Testis (tissue), 3 donors: ENCODE results near the gene BCL7B. TPM values are rescaled to one million over a fixed set of nuclear protein-coding genes. Genes with fewer than 3 reads are reported as not detected.

Experiments
- DNase-seq: peaks from one replicate; pipeline ENCODE4 v3.0.0-alpha.2; 2019
- H3K27ac ChIP-seq, 2 donors: fragments of 200-600 bp; sonication (generic); one replicate each; pipeline ENCODE4 v1.5.1; 2019
- H3K27me3 ChIP-seq: fragments of 200-600 bp; sonication (generic); one replicate; pipeline ENCODE4 v1.5.1; 2019
- H3K36me3 ChIP-seq: fragments of 200-600 bp; sonication (generic); one replicate; pipeline ENCODE4 v1.5.1; 2017; ENCODE audit warnings: low read depth; ENCODE audit errors: missing control alignments
- H3K4me1 ChIP-seq: fragments of 200-600 bp; sonication (generic); one replicate; pipeline ENCODE4 v1.5.1; 2019
- H3K4me3 ChIP-seq, 2 donors: fragments of 200-600 bp; sonication (generic); one replicate each; pipeline ENCODE4 v1.5.1; 2017 to 2019
- H3K9me3 ChIP-seq: fragments of 200-600 bp; sonication (generic); one replicate; pipeline ENCODE4 v1.5.1; 2017
- POLR2A ChIP-seq: fragments of 450-650 bp; IDR thresholded peaks from one replicate; pipeline ENCODE4 v1.6.1; 2017; ENCODE audit warnings: antibody characterized with exemption, mild to moderate bottlenecking, moderate library complexity
- WGBS, 2 donors: methylation state at CpG; one replicate each; pipeline ENCODE4 v1.1.5; 2018; 5-methylcytosine and 5-hydroxymethylcytosine counted together
- intact Hi-C: fragments of 100-400 bp; cut with DNase I; formaldehyde crosslinking; loops from one replicate; pipeline ENCODE4 v1.15.1; 2023; ENCODE audit warnings: low total_unique reads
- polyA plus RNA-seq: library from polyadenylated mRNA; stranded (reverse); fragments of 350-450 nt; fragmentation: Illumina TruSeq; extraction: RNeasy Lipid Tissue Mini Kit (QIAGEN cat#74804); gene quantifications from one replicate; pipeline ENCODE4 v1.2.3, GENCODE V29; 2014; ENCODE audit warnings: low read depth, low replicate concordance; ENCODE audit not compliant: insufficient read depth
- total RNA-seq, 2 donors: library from RNA; depleted of rRNA; stranded (reverse); fragments of >200 nt; gene quantifications; one replicate each; pipeline ENCODE4 v1.2.3, GENCODE V29; 2016
- TF ChIP-seq, protein P1 (sequence below), 3 experiments: fragments of 450-650 bp in 2 of 3; fragments of 200-600 bp in 1 of 3; sonication (generic) in 1 of 3; IDR thresholded peaks; one replicate each; pipeline ENCODE4 v1.5.1; 2016 to 2019; ENCODE audit warnings: antibody characterized with exemption in 3 of 3, mild to moderate bottlenecking in 2 of 3, moderate library complexity in 1 of 3

BCL7B gene
- total and polyA plus RNA-seq, 3 donors from 2014 or later, result 83.0 to 91.1 (median 88.9) TPM

DNA sequence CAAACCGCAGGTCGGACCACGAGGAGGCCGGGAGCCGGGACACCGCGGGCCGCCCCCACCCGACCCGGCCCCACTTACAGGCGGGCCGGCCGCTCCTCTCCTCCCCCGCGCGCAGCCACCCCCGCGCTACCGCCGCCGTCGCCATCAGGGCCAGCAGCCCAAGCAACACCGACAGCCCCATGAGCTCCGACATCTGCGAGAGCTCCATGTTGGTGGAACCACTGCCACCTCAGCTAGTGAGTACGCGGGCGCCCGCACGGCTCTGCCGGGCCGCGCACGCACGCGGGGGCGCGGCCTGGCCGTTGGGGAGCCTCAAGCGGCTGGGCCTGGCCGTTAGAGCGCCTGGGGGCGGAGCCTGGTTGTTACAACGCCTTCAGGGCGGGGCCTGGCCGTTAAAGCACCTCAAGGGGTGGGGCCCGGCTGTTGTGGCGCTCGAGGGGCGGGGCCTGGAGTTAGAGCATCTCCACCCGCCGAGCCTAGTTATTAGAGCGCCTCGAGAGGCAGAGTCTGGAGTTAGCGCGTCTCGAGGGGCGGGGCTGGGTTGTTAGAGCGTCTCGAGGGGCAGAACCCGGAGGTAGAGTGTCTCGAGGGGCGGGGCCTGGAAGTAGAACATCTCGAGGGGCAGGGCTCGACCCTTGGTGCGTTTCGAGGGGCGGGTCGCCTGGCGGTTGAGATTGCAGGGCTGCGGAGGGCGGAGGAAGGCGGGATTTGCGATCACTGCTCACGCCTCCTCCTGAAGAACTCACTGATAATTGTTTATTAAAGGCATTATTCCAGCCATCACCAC lies 21.0 kb upstream of the BCL7B start, which contains the start of gene TBL2:
Gene TBL2, minus strand, starts transcription at position 238 of the 787 bp plus-strand sequence. Its CDS starts 30 bp downstream, at position 208.
- 0% methylated on average over 7 to 28 of the region's 75 CpGs for WGBS, 2 donors
- TF ChIP-seq, protein P1, sequence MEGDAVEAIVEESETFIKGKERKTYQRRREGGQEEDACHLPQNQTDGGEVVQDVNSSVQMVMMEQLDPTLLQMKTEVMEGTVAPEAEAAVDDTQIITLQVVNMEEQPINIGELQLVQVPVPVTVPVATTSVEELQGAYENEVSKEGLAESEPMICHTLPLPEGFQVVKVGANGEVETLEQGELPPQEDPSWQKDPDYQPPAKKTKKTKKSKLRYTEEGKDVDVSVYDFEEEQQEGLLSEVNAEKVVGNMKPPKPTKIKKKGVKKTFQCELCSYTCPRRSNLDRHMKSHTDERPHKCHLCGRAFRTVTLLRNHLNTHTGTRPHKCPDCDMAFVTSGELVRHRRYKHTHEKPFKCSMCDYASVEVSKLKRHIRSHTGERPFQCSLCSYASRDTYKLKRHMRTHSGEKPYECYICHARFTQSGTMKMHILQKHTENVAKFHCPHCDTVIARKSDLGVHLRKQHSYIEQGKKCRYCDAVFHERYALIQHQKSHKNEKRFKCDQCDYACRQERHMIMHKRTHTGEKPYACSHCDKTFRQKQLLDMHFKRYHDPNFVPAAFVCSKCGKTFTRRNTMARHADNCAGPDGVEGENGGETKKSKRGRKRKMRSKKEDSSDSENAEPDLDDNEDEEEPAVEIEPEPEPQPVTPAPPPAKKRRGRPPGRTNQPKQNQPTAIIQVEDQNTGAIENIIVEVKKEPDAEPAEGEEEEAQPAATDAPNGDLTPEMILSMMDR (IDR thresholded peaks at IDR 0.05), result no peak
- TF ChIP-seq POLR2A, result peak; percentile 50
- Histone ChIP-seq H3K27me3 (no peaks in the 10 kb centered on the region), H3K36me3 (no peaks in the 10 kb centered on the region), H3K9me3 (no peaks in the 10 kb centered on the region), H3K27ac (peak within 1 kb of the TSS; percentile 79 to 93), H3K4me1 (peaks cover 14% of the 10 kb centered on the region), H3K4me3 (peak within 1 kb of the TSS; percentile 87 to 90)
- intact Hi-C loops, result no loop called here
- peak; percentile 100 for DNase-seq

DNA sequence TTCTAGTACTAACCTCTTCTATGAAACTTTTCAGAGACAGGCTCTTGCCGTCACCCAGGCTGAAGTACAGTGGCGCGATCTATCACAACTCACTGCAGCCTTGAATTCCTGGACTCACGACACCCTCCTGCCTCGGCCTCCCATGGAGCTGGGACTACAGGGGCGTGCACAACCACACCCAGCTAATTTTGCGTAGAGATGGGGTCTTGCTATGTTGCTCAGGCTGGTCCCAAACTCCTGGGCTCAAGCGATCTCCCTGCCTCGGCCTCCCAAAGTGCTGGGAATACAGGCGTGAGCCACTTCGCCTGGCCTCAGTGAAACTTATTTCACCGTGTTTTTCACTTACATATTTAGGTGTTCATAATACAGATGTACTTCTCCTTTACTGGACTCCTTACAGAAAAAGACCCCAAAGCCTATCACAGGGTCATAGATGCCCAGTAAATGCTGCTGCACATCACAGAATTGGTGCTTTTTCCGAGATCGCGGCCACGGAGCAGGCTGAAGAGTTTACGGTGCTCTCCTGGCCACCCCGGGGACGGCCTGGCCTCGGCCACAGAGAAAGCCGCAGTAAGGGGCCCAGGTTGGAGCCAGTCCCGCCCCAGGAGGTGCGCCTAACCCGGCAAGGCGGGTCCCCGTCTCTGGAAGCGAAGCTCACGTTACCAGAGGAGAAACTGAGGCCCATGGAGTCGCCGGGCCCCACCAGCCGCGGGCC lies 20.3 kb upstream of the BCL7B start:
- no peak for DNase-seq

DNA sequence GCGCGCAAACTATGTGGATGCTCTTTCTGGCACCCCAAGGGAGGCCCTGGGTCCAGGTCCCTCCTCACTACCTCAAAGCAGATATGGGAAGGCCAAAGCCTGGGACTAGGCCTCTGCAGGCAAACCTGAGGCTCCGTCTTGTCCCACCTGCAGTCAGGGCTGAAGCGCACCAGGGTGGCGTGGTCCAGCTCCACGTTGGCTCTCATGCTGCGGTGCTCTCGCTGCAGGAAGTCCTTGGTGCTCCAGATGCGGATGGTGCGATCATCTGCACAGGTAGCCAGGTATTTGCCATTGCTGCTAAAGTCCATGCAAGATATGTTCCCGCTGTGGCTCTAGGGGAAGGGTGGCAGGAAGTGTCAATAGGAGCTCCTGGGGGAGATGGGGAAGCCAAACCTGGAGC lies 16.3 kb upstream of the BCL7B start:
- WGBS, 2 donors, result 99 to 100% methylated on average over 6 to 11 of the region's 11 CpGs
- intact Hi-C loops, result no loop called here
- no peak overlapping the region for H3K27ac ChIP-seq
- no peaks in the 10 kb centered on the region for H3K36me3 ChIP-seq
- H3K4me1 ChIP-seq, result peaks cover 14% of the 10 kb centered on the region
- H3K9me3 ChIP-seq, result no peaks in the 10 kb centered on the region
- TF ChIP-seq, protein P1 (IDR thresholded peaks at IDR 0.05), result no peak
- TF ChIP-seq POLR2A, result no peak
- no peak for DNase-seq
- H3K4me3 ChIP-seq, result no peak overlapping the region
- H3K27me3 ChIP-seq, result no peaks in the 10 kb centered on the region

More for the DNA sequence above, 20.3 kb upstream of the BCL7B start:
- Histone ChIP-seq H3K4me1 (peaks cover 14% of the 10 kb centered on the region), H3K27me3 (no peaks in the 10 kb centered on the region), H3K4me3 (peak overlapping the region; percentile 87 to 90), H3K27ac (peak overlapping the region; percentile 79 to 93), H3K9me3 (no peaks in the 10 kb centered on the region), H3K36me3 (no peaks in the 10 kb centered on the region)
- intact Hi-C loops, result no loop called here
- WGBS, 2 donors, result 4 to 7% methylated on average over 23 to 25 of the region's 32 CpGs
- TF ChIP-seq POLR2A, result no peak
- TF ChIP-seq, protein P1 (IDR thresholded peaks at IDR 0.05), result no peak

DNA sequence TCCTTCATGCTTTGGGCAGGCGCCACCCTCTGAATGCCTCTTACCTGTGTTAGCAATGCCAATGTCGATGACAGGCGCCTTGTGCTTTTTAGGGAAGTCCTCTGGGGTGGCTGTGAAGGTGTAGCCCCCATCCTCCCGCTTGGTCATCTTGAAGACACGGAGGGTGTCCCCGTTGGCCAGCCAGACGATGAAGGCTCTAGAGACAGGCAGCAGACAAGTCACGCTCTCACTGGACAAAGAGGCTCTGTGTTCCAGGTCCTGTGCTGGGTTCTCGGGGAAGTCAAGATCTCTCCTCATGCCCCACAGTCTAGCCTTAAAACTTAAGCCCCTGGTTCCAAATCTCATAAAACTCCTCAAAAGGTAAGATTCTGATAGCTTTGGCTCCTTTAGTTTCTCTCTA lies 15.8 kb upstream of the BCL7B start:
- Histone ChIP-seq H3K4me3 (no peak overlapping the region), H3K9me3 (no peaks in the 10 kb centered on the region), H3K4me1 (peaks cover 14% of the 10 kb centered on the region), H3K27me3 (no peaks in the 10 kb centered on the region), H3K36me3 (no peaks in the 10 kb centered on the region), H3K27ac (no peak overlapping the region)
- no peak for DNase-seq
- intact Hi-C loops, result no loop called here
- 93% methylated on average over 9 of the region's 9 CpGs for WGBS, 2 donors
- TF ChIP-seq, protein P1 (IDR thresholded peaks at IDR 0.05), result no peak
- no peak for TF ChIP-seq POLR2A
